ENCODE results near the gene ZMYM4. TPM values are rescaled to one million over a fixed set of nuclear protein-coding genes. Genes with fewer than 3 reads are reported as not detected.
"Not testable (repeated sequence)": the region's sequence is repeated elsewhere in the genome, so short reads cannot be mapped to it uniquely, and the experiment has no call there.

ZMYM4 gene
- total RNA-seq, 1 donor from 2014 or later: 32.6 TPM

GRCh38 chr1:35324486-35324885 is 56.0 kb downstream of the ZMYM4 start:
- intact Hi-C loops (cut with micrococcal nuclease): no loop called here
- Histone ChIP-seq H3K27me3 (ENCODE audit: low read depth) (no peaks in the 10 kb centered on the region), H3K36me3 (peaks cover 8% of the 10 kb centered on the region), H3K27ac (replicated peaks) (peak overlapping the region; percentile 33), H3K4me1 (peaks cover 50% of the 10 kb centered on the region), H3K9me3 (replicated peaks) (no peaks in the 10 kb centered on the region), H3K4me3 (no peak overlapping the region)
- no peak for DNase-seq
- TF ChIP-seq, protein P1, sequence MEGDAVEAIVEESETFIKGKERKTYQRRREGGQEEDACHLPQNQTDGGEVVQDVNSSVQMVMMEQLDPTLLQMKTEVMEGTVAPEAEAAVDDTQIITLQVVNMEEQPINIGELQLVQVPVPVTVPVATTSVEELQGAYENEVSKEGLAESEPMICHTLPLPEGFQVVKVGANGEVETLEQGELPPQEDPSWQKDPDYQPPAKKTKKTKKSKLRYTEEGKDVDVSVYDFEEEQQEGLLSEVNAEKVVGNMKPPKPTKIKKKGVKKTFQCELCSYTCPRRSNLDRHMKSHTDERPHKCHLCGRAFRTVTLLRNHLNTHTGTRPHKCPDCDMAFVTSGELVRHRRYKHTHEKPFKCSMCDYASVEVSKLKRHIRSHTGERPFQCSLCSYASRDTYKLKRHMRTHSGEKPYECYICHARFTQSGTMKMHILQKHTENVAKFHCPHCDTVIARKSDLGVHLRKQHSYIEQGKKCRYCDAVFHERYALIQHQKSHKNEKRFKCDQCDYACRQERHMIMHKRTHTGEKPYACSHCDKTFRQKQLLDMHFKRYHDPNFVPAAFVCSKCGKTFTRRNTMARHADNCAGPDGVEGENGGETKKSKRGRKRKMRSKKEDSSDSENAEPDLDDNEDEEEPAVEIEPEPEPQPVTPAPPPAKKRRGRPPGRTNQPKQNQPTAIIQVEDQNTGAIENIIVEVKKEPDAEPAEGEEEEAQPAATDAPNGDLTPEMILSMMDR (IDR thresholded peaks at IDR 0.05; ENCODE audit: borderline replicate concordance): no peak

DNA sequence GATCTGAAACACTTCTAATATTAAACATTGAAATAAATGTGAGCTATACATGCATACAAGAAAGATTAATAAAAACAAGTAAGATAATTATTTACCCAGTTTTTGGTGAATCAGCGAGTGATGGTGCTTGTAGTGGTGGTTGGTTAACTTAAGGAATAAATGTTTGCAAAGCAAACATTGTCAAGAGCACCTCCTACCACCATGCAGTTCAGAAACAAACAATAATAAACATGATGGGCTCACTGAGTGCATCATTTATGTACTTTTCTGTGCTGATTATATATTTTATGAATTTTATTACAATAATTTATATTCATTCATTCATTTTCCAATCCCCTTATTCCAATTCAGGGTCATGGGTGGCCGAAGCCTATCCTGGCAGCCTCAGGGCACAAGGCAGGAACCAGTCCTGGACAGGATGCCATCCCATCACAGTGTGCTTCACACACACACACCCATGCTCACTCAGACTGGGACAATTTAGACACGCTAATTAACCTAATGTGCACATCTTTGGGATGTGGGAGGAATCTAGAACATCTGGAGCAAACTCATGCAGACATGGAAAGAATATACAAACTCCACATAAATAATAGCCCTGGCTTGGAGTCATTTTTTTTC is 57.8 kb downstream of the ZMYM4 start:
- no peak for DNase-seq
- no peaks in the 10 kb centered on the region for H3K27me3 ChIP-seq (ENCODE audit: low read depth)
- H3K27ac ChIP-seq (replicated peaks): no peak overlapping the region
- TF ChIP-seq, protein P1 (IDR thresholded peaks at IDR 0.05; ENCODE audit: borderline replicate concordance): no peak
- intact Hi-C loops (cut with micrococcal nuclease): no loop called here
- peaks cover 32% of the 10 kb centered on the region for H3K4me1 ChIP-seq
- H3K36me3 ChIP-seq: peaks cover 8% of the 10 kb centered on the region
- H3K4me3 ChIP-seq: no peak overlapping the region
- no peaks in the 10 kb centered on the region for H3K9me3 ChIP-seq (replicated peaks)

- H3K4me3 ChIP-seq; H3K9me3 ChIP-seq (replicated peaks); H3K36me3 ChIP-seq; H3K4me1 ChIP-seq; DNase-seq; H3K27me3 ChIP-seq (ENCODE audit: low read depth); intact Hi-C loops (cut with micrococcal nuclease); H3K27ac ChIP-seq (replicated peaks): not testable (repeated sequence)
Observed at GRCh38 chr1:35331618-35332017, 63.1 kb downstream of the ZMYM4 start.

DNA sequence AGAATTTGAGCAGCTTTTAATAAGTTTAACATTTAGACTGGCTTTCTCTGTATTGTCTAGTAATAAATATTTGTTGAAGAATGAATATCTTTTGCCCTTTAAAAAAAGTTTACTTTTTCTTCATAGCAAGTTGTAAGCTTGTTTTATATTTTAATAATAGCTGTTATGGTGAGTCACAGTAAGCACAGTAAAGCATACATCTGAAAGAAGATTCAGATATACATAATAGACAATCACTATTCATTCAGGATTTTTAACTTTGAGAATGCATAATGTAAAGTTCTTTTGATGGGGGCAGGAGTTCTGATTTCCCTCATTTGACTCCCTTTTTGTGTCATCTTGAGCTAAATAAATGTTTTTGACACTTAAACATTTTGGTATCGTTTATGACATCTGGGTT is 66.0 kb downstream of the ZMYM4 start:
- Histone ChIP-seq H3K27me3 (ENCODE audit: low read depth) (no peaks in the 10 kb centered on the region), H3K4me3 (no peak overlapping the region), H3K4me1 (no peaks in the 10 kb centered on the region), H3K9me3 (replicated peaks) (no peaks in the 10 kb centered on the region), H3K27ac (replicated peaks) (no peak overlapping the region), H3K36me3 (peaks cover 4% of the 10 kb centered on the region)
- no peak for DNase-seq
- intact Hi-C loops (cut with micrococcal nuclease): no loop called here
- TF ChIP-seq, protein P1 (IDR thresholded peaks at IDR 0.05; ENCODE audit: borderline replicate concordance): no peak

GRCh38 chr1:35340519-35340918 is 72.0 kb downstream of the ZMYM4 start:
- H3K36me3 ChIP-seq: peaks cover 4% of the 10 kb centered on the region
- no peaks in the 10 kb centered on the region for H3K4me1 ChIP-seq
- TF ChIP-seq, protein P1 (IDR thresholded peaks at IDR 0.05; ENCODE audit: borderline replicate concordance): no peak
- H3K4me3 ChIP-seq: no peak overlapping the region
- no peak for DNase-seq
- H3K27ac ChIP-seq (replicated peaks): no peak overlapping the region
- H3K27me3 ChIP-seq (ENCODE audit: low read depth): no peaks in the 10 kb centered on the region
- intact Hi-C loops (cut with micrococcal nuclease): no loop called here
- H3K9me3 ChIP-seq (replicated peaks): peaks cover 10% of the 10 kb centered on the region

GRCh38 chr1:35345439-35345981 is 77.0 kb downstream of the ZMYM4 start:
- TF ChIP-seq, protein P1 (IDR thresholded peaks at IDR 0.05; ENCODE audit: borderline replicate concordance): no peak
- no peaks in the 10 kb centered on the region for H3K36me3 ChIP-seq
- no peak for DNase-seq
- H3K9me3 ChIP-seq (replicated peaks): peaks cover under 1% of the 10 kb centered on the region
- H3K4me1 ChIP-seq: peaks cover 18% of the 10 kb centered on the region
- intact Hi-C loops (cut with micrococcal nuclease): no loop called here
- H3K4me3 ChIP-seq: no peak overlapping the region
- no peak overlapping the region for H3K27ac ChIP-seq (replicated peaks)
- no peaks in the 10 kb centered on the region for H3K27me3 ChIP-seq (ENCODE audit: low read depth)

Data from left ventricle myocardium inferior (tissue), 1 donor.